ENCODE measurements around the gene IFFO2.

IFFO2 gene

DNA sequence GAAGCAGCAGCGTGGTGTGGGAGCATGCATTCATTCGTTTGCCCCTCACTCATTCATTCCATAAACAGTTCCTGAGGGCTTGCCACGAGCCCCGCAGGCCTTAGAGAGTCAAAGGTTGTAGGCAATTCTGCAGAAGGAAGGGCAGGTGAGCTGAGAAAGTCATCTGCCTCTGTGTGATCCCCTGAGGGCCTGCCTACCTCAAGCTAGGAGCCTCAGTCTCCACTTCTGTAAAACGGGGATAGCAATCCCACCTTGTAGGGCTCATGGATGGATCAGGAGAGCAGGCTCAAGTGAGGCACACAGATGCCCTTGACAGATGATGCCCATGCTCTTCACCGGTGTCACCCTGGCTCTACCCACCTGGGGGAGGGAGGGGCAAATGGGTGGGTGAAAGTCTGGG is 27.5 kb downstream of the IFFO2 start:
- Mint-ChIP-seq H3K9me3 (peaks cover 4% of the 10 kb centered on the region in 2 donors), H3K27ac (no peak overlapping the region), H3K4me1 (peaks cover 66 to 81% of the 10 kb centered on the region in 2 donors), H3K36me3 (peaks cover 2 to 9% of the 10 kb centered on the region in 2 donors), H3K27me3 (no peaks in the 10 kb centered on the region), H3K4me3 (no peak overlapping the region)
- ATAC-seq (replicated peaks) (no peak), DNase-seq (no peak)

DNA sequence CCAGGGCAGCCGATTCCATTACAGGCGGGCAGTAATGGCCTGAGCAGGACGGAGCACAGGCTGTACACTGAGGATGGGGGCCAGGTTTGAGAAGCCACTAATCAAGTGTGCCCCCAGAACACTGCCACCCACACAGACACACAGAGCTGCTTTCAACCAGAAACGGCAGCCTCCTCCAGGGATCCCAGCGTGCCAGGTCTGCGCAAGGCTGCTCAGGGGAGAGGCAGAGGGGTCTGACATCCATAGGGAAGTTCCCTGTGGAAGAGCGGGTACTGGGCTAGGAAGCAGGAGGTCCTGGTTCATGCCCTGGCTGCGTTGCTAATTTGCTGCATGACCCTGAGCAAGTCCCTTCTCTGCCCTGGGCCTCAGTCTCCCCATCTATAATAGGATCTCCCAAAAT is 28.1 kb downstream of the IFFO2 start:
- H3K27ac Mint-ChIP-seq: peak overlapping the region; percentile 97
- peak overlapping the region; percentile 82 to 85 for H3K4me3 Mint-ChIP-seq
- no peaks in the 10 kb centered on the region for H3K27me3 Mint-ChIP-seq
- DNase-seq: no peak
- peaks cover 4% of the 10 kb centered on the region in 2 donors for H3K9me3 Mint-ChIP-seq
- peaks cover 68 to 87% of the 10 kb centered on the region in 2 donors for H3K4me1 Mint-ChIP-seq
- peaks cover 2 to 9% of the 10 kb centered on the region in 2 donors for H3K36me3 Mint-ChIP-seq
- no peak for ATAC-seq (replicated peaks)

DNA sequence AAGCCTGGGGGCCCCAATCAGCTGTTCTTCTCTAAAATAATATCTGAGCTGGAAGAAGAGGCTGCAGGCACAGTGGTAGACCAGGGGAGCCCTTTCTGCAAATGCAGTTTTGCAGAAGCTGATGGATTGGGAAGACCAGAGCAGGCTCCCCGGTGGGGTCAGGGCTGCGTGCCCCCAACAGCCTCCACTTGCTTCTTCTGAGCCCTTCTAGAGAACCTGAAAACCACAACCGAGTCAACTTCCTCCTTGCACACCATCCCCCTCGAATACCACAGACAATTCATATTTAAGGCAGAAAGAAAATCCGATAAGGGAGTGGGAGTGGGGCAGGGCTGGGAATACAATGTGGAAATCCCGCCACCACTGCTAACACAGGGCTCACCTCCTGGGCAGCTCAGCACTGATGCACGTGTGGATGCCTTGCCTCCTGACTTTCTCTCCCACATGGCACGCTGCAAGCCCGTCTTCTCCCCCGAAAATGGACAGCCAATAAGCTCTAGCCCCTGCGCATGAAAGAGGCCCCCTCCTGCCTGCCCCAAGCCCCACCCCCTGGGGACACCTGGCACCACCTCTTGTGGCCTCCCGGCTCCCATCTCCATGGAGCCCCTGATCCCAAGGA is 28.7 kb downstream of the IFFO2 start:
- H3K4me1 Mint-ChIP-seq: peaks cover 72 to 92% of the 10 kb centered on the region in 2 donors

DNA sequence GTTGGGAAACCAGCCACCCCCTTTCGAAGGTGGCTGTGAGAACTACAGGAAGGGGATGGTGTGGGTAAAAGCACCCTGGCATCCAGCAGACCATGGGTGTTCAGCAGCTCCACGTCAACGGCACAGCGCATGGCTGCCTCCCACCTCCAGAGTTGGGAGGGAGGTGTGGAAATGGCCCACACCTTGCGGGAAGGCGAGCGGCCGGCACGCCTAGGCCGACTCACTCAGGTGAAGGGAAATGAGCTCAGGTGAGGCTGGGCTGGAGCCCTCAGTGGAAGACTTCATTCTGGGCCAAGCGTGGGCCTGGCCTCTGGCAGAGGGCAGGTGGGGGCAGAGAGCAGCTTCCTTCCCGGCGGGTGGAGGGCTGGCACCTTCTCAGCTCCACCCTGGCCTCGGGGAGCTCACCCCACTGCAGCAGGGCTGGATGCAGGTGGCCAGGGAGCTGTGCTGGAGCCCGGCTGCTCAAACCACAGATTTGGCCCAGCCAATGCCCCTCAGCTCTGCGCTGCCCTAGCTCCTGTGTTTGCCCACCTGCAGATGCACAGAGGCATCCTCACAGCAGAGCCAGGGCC is 29.3 kb downstream of the IFFO2 start:
- Mint-ChIP-seq H3K27ac (peak overlapping the region; percentile 97), H3K9me3 (peaks cover 4% of the 10 kb centered on the region in 2 donors), H3K4me1 (peaks cover 66 to 87% of the 10 kb centered on the region in 2 donors), H3K27me3 (no peaks in the 10 kb centered on the region), H3K36me3 (peaks cover 2 to 9% of the 10 kb centered on the region in 2 donors), H3K4me3 (peak overlapping the region; percentile 82 to 85)
- ATAC-seq (replicated peaks) (peak; percentile 40 to 51), DNase-seq (peak; percentile 10)

More for the DNA sequence above, 28.7 kb downstream of the IFFO2 start:
- peak; percentile 66 to 73 for ATAC-seq (replicated peaks)
- no peaks in the 10 kb centered on the region for H3K27me3 Mint-ChIP-seq
- peak overlapping the region; percentile 97 for H3K27ac Mint-ChIP-seq
- DNase-seq: peak; percentile 43
- peaks cover 4% of the 10 kb centered on the region in 2 donors for H3K9me3 Mint-ChIP-seq
- peak overlapping the region; percentile 82 to 85 for H3K4me3 Mint-ChIP-seq
- peaks cover 2 to 9% of the 10 kb centered on the region in 2 donors for H3K36me3 Mint-ChIP-seq

DNA sequence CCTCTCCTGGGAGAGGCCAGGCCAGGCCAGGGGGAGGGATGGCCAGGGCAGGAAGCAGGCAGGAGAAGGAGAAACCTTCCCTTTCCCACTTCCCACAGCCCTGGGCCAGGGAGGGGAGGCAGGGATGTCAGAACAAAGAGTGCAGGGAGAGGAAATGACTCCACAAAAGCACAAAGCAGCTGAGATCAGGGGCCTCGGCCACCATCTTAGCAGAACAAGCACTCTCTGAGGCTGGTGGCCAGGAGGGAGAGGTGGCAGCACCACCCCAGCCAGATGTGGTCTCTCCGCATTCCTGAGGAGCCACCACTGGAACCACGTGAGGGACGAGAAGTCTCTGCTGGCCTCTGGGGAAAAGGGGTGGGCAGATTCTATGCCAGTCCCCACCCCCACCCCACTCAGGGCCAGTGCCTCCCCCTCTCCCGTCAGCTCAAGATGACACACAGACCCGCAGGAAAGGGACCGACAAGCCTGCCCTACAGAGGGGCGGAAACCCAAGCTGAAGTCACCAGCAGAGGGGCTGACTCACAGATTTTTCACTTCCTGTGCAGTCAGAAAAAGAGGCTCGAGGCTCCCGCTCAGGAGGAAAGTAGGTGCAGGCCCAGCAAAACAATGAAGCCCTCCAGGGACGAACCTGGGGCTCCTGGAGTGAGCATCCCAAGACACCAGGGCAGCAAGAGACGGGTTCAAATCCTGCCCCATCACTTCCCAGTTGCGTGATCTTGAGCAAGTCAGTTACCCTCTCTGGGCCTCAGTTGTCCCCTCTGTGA is 30.0 kb downstream of the IFFO2 start:
- Mint-ChIP-seq H3K36me3 (peaks cover 2 to 9% of the 10 kb centered on the region in 2 donors), H3K4me3 (peak overlapping the region; percentile 82 to 85), H3K4me1 (peaks cover 59 to 80% of the 10 kb centered on the region in 2 donors), H3K27me3 (no peaks in the 10 kb centered on the region), H3K27ac (peak overlapping the region; percentile 97), H3K9me3 (peaks cover 4% of the 10 kb centered on the region in 2 donors)
- peak; percentile 90 for ATAC-seq (replicated peaks)
- peak; percentile 79 for DNase-seq

DNA sequence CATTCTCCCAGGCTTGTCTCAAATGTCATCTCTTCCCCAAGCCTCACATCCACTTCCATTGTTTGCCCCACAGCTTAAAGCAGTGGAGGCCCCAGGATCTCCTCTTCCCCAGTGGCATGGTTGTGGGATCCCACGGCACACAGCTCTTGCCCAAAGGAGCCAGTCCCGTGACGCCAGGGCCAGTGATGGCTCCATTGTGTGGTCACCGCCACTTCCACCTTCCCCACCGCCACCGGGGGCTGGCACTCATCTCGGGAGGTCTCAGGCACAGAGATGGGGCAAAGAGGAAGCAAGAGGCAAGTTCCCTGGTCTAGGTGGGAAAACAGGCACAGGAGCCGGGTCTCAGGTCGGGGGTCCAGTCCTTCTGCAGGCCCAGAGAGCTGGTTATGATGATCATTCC is 31.2 kb downstream of the IFFO2 start:
- H3K4me1 Mint-ChIP-seq: peaks cover 52 to 68% of the 10 kb centered on the region in 2 donors
- H3K36me3 Mint-ChIP-seq: peaks cover 2 to 16% of the 10 kb centered on the region in 2 donors
- peak overlapping the region; percentile 22 to 42 for H3K4me3 Mint-ChIP-seq
- peaks cover 4% of the 10 kb centered on the region in 2 donors for H3K9me3 Mint-ChIP-seq
- no peak for ATAC-seq (replicated peaks)
- DNase-seq: no peak
- H3K27me3 Mint-ChIP-seq: no peaks in the 10 kb centered on the region
- peak overlapping the region; percentile 37 for H3K27ac Mint-ChIP-seq

DNA sequence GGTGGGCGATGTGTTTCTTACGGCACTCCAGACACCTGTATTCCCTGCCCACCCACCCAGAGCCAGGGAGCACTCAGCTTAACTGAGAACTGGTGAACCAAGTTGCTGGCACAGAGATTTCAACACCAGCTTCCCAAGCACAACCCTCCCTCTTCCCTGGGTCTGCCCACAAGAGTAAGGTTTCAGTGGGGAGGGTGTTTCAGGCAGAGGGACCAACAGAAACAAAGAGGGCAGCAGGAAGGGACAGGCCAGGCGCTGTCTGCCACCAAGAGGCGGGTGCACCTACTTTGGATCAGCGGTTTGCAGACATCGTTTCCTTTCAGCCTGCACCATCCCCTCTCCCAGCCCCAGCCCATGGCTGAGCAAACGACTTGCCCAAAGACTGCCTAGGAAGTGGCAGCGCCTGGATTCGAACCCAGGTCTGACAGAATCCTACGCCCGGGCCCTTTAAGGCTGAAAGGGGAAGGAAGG is 32.2 kb downstream of the IFFO2 start:
- H3K4me3 Mint-ChIP-seq: no peak overlapping the region

DNA sequence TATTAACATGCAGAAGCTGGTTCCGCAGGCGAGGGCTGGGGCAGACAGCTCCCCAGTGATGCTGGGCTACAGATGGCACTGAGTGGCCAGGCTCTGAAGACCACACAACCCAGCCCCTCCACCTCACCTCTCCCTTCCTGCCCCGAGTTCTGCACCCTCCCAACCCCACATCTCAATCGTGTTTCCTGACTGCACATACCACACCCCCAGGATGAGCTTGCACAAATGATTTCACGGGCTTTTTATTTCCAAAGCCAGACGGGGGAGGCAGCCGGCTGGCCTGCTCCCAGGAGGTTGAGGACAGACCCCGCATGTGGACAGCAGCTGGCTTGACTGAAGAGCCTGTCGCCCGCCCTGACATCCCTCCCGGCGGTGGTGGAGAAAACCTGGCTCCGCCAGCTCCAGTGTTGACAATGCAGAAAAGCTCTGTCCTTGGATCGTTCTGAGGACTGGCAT is 32.7 kb downstream of the IFFO2 start:
- no peak overlapping the region for H3K4me3 Mint-ChIP-seq
- H3K9me3 Mint-ChIP-seq: peaks cover 4% of the 10 kb centered on the region in 2 donors
- H3K4me1 Mint-ChIP-seq: peaks cover 39 to 60% of the 10 kb centered on the region in 2 donors
- no peak for DNase-seq
- H3K27me3 Mint-ChIP-seq: no peaks in the 10 kb centered on the region
- peaks cover 4 to 18% of the 10 kb centered on the region in 2 donors for H3K36me3 Mint-ChIP-seq
- no peak for ATAC-seq (replicated peaks)
- no peak overlapping the region for H3K27ac Mint-ChIP-seq

More for the DNA sequence above, 32.2 kb downstream of the IFFO2 start:
- peaks cover 4% of the 10 kb centered on the region in 2 donors for H3K9me3 Mint-ChIP-seq
- ATAC-seq (replicated peaks) (no peak), DNase-seq (no peak)
- H3K27ac Mint-ChIP-seq: no peak overlapping the region
- H3K36me3 Mint-ChIP-seq: peaks cover 2 to 17% of the 10 kb centered on the region in 2 donors
- peaks cover 44 to 65% of the 10 kb centered on the region in 2 donors for H3K4me1 Mint-ChIP-seq
- H3K27me3 Mint-ChIP-seq: no peaks in the 10 kb centered on the region

DNA sequence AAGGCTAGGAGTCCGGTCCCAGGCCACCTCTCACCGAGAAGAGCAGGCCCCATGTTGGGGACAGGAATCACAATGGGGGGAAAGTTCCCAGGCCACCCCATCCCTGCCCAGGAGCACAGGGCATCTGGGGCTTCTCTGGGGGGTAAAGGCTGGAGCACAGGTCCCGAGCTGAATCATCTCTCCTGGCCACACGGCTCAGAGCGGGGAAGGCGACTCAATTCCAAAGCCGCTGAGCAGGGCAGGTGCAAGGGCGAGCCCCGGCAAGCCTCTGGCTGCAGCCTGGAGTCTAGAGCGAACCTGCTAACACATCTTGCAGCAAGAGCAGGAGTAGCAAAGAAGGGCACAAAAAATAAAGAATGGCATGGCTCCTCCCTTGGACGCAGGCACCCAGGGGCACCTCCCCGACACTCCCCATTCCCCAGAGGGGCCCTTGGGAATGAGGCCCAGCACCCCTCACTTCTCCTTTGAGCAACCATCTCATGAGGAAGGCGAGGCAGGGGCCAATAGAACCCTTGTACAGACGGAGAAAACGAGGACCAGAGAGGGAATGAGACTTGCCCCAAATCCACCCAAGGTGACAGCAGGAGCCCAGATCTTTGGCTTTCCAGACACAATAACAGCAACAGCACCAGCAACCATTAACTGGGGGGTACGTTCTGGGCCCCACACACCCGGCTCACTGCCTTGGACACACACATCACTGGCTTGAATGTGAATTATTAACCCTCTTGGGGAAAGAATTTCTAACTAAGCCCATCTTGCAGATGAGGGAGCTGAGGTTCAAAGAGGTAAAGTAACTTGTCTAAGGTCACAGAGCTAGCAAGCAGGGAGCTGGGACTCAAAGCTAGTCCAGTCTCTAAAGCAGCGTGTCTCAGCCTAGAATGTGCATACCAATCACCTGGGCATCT is 33.4 kb downstream of the IFFO2 start:
- Mint-ChIP-seq H3K27ac (no peak overlapping the region), H3K4me1 (peaks cover 34 to 53% of the 10 kb centered on the region in 2 donors), H3K27me3 (no peaks in the 10 kb centered on the region), H3K36me3 (peaks cover 7 to 24% of the 10 kb centered on the region in 2 donors), H3K9me3 (peaks cover 4% of the 10 kb centered on the region in 2 donors), H3K4me3 (no peak overlapping the region)
- DNase-seq: no peak
- ATAC-seq (replicated peaks): no peak

DNA sequence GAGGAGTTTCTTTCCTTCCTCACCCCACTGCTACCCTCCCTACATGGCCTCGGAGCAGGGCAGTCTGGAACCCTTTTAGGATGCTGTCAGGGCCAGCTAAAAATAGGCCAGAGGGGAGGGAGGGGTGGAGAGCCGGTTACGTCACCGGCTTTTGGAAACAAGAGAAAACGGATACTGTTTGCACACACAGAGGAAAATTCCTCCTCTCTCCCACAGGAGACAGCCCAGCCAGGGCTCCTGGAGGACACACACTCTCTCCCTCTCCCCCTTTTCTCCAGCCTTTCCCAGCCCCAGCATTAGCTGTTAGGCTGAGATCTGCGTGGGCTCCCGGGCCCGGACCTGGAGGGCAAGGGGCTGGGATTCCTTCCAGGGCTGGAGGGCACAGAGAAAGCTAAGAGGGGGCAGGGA is 34.2 kb downstream of the IFFO2 start:
- Mint-ChIP-seq H3K4me3 (no peak overlapping the region), H3K27ac (no peak overlapping the region), H3K36me3 (peaks cover 10 to 27% of the 10 kb centered on the region in 2 donors), H3K27me3 (no peaks in the 10 kb centered on the region), H3K4me1 (peaks cover 27 to 46% of the 10 kb centered on the region in 2 donors), H3K9me3 (peaks cover 4% of the 10 kb centered on the region in 2 donors)
- DNase-seq: no peak
- no peak for ATAC-seq (replicated peaks)

DNA sequence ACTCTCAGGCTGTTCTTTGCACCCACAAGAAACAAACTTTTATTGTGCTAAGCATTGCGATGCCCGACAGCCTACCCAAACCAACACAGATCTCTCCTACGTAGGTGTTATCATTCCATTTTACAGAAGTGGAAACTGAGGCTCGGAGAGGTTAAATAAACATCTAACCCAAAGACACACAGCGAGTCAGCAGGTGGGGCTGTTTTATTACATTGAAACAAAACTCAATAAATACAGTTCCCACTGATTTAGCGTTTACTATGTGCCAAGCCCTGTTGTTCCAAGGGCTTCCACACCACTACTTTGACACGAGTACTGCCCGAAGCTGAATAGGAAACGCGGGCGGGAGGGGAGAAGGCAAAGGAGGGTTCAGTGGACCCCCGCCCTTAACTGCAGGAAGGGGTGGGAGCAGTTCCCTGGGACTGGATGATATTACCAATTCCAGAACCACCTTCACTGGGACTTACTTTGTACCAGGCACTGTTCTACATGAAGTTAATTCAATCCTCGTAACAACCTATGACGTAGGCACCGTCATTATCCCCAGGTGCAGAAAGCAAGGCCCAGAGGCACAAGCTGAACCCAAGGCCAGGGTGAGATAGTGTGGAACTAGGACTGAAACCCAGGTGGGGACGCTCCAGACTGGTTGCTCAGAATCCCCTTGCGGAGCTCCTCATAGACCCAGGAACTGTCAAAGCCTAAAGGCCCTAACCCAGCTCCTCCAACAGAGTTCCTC is 34.8 kb downstream of the IFFO2 start:
- Mint-ChIP-seq H3K4me3 (no peak overlapping the region), H3K36me3 (peaks cover 13 to 27% of the 10 kb centered on the region in 2 donors), H3K27me3 (no peaks in the 10 kb centered on the region), H3K9me3 (peaks cover 4% of the 10 kb centered on the region in 2 donors), H3K27ac (no peak overlapping the region), H3K4me1 (peaks cover 21 to 39% of the 10 kb centered on the region in 2 donors)
- ATAC-seq (replicated peaks) (no peak), DNase-seq (no peak)

DNA sequence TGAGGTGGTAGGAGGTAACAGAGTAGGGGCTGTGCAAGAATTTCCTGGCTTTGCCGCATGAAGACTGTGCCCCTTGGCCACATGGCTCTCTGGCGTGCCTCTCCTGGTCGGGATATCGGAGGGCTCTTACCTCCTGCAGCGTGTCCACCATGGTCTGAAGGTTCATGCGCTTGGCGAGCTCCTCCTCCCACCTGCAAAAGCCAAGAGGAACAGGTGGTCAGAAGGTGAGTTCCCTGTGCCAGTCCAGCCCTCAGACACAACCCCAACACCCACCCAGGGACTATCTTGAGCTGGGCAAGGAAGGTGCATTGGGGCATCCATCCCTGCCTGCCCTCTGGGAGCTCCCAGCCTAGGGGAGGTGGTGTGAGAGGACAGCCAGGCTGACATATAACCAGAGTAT is 35.5 kb downstream of the IFFO2 start:
- H3K4me3 Mint-ChIP-seq: no peak overlapping the region
- no peak overlapping the region for H3K27ac Mint-ChIP-seq
- no peak for ATAC-seq (replicated peaks)
- H3K9me3 Mint-ChIP-seq: peaks cover 4% of the 10 kb centered on the region in 2 donors
- no peak for DNase-seq
- peaks cover 20 to 32% of the 10 kb centered on the region in 2 donors for H3K4me1 Mint-ChIP-seq
- no peaks in the 10 kb centered on the region for H3K27me3 Mint-ChIP-seq
- H3K36me3 Mint-ChIP-seq: peaks cover 13 to 27% of the 10 kb centered on the region in 2 donors

DNA sequence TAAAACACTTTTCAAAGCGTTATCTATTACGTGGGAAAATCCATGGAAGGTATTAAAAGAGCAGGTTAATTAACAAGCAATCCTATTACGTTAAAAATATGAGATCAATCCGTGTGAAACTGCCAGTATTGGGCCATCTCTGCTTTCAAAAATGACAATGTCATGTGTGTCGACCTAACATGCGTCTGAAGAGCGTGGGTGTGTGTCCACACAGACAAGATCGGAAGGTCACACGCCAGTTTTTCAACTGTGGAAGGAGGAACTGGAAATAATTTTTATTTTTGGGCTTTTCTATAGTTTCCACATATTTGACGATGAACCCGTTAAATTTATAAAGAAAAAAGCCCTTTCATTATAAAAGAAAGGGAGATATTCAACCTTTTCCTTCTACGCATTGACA is 36.5 kb downstream of the IFFO2 start:
- no peak overlapping the region for H3K4me3 Mint-ChIP-seq
- peaks cover 13 to 23% of the 10 kb centered on the region in 2 donors for H3K4me1 Mint-ChIP-seq
- no peaks in the 10 kb centered on the region for H3K27me3 Mint-ChIP-seq
- DNase-seq (no peak), ATAC-seq (replicated peaks) (no peak)
- no peak overlapping the region for H3K27ac Mint-ChIP-seq
- H3K36me3 Mint-ChIP-seq: peaks cover 11 to 19% of the 10 kb centered on the region in 2 donors
- no peaks in the 10 kb centered on the region for H3K9me3 Mint-ChIP-seq
